ENCODE data around the gene PDE8B. TPM values are rescaled to one million over a fixed set of nuclear protein-coding genes. Genes with fewer than 3 reads are reported as not detected.

The PDE8B gene, protein sequence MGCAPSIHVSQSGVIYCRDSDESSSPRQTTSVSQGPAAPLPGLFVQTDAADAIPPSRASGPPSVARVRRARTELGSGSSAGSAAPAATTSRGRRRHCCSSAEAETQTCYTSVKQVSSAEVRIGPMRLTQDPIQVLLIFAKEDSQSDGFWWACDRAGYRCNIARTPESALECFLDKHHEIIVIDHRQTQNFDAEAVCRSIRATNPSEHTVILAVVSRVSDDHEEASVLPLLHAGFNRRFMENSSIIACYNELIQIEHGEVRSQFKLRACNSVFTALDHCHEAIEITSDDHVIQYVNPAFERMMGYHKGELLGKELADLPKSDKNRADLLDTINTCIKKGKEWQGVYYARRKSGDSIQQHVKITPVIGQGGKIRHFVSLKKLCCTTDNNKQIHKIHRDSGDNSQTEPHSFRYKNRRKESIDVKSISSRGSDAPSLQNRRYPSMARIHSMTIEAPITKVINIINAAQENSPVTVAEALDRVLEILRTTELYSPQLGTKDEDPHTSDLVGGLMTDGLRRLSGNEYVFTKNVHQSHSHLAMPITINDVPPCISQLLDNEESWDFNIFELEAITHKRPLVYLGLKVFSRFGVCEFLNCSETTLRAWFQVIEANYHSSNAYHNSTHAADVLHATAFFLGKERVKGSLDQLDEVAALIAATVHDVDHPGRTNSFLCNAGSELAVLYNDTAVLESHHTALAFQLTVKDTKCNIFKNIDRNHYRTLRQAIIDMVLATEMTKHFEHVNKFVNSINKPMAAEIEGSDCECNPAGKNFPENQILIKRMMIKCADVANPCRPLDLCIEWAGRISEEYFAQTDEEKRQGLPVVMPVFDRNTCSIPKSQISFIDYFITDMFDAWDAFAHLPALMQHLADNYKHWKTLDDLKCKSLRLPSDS
- total RNA-seq (2022; extraction: Qiagen RNA extraction): 1.7 to 2.3 TPM (median 2.0 TPM) in 5 replicates

DNA sequence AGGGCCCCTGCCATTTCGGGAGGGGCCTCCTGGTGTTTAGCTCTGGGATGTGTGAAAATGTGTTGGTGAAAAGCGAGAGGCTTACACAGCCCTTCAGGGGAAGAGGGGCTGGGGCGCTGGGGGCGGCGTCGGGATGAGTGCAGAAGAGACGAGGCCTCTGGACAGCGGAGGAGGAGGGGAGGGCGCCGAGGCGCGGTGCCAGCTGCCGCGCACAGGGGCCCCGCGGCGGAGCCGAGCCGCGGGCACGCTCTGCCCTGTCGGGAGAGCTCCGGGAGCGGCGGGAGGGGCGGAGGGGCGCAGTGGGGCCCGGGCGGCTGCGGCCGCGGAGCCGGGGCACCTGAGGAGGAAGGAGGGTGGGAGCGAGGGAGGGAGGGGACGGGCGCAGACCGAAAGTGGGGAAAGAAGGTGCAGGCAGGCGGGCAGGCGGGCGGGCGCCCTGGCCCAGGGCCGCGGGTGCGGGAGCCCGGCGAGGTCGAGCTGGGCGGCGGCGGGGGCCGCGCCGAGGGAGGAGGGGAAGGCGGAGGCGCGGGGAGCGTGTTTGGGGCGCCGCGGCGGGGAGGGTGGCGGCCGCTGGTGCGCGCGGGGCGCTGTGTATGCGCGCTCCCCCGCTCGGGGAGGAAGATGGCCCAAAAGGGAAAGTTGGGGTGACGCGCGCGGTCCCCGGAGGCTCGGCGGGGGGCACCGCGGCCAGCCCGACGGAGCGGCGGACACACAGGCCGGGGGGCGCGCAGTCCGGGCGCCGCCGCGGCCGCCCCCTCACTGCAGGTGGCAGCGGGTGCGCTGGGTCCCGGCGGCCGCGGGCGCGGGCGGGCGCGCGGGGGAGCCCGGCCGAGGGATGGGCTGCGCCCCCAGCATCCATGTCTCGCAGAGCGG lies at the start of gene PDE8B:
Gene PDE8B, plus strand, starts transcription at position 590 of the 873 bp plus-strand sequence. Its CDS starts 246 bp downstream, at position 836.

Other genes starting within 250 kb of the PDE8B start
- gene AGGF1, start 180.3 kb upstream of the PDE8B start, total RNA-seq (2022; extraction: Qiagen RNA extraction): 12.6 to 14.2 TPM (median 13.5 TPM) in 5 replicates
- gene ZBED3, start 123.4 kb upstream of the PDE8B start, total RNA-seq (2022; extraction: Qiagen RNA extraction): 3.9 to 5.3 TPM (median 4.2 TPM) in 5 replicates

Data from A549 treated with AZD2906 at 1 μM for 4 hours (cell line).